GM21825 (cell line): ENCODE results near the gene MTMR3.
"Not testable (repeated sequence)": the region's sequence is repeated elsewhere in the genome, so short reads cannot be mapped to it uniquely, and the experiment has no call there.

ENCODE experiments used
- ATAC-seq: cut with Tn5 transposase; IDR thresholded peaks from one replicate; pipeline ENCODE4 v1.9.1; 2021; ENCODE audit warnings: mild to moderate bottlenecking, moderate library complexity; ENCODE audit not compliant: unreplicated experiment

The MTMR3 gene

DNA sequence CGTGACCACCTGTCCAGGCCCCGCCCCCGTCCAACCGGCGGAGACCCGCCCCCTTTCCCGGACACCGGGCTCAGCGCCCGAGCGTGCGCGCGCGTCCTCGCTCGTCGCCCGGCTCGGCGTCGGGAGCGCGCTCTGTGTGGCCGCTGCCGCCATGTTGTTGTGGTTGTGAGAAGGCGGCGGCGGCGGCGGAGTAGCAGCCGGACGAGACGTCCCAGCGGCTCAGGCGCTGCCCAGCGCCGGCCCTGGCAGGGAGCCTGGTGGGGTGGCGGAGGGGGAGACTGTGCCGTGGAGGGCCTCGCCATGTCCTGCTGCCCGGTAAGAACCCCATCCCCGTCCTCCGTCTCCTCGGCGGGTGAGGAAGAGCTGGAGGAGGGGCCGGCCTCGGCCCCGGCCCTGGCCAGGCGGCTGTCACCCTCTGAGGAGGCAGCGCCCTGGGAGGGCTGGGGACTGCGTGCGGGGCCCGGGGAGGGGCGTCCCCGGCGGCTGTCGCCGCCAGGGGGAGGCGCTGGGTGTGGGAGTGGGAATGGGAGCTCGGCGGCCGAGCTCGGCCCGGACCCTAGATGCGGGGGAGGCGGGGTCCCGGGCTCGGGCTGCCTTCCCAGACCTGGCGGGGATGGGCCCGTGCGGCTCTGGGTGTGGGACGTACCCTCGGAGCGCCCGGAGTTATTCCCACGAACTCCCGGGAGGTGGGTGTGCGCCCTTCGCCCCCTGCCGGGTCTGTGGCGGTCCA is at the start of gene MTMR3:
Gene MTMR3, plus strand, starts transcription at position 130 of the 730 bp plus-strand sequence. CDS start 87,886 bp downstream, outside the sequence.
- peak; percentile 66 for ATAC-seq

DNA sequence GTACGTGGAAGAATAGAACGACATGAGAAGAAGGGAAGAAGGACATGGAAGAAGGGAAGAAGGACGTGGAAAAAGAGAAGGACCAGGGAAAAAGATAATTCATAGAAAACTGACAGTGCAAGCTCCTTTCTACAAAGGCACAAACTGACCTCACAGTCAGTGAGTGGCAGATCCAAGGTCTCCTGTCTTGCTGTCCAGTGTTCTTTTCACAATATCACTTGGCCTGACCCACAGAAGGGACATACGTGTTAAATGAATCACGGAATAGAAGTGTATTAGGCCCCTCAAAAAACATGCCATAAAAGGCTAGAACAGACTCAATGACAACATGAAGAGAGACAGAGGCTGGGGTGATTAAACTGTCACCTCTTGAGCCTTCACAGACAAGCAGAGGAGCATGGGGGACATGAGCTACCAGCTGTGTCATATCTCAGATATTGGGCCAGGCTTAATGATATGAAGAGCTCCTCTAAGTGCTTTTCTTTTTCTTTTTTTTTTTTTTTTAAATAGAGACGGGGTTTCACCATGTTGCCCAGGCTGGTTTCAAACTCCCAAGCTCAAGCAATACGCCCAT is 49.5 kb upstream of the MTMR3 start:
- ATAC-seq: no peak

DNA sequence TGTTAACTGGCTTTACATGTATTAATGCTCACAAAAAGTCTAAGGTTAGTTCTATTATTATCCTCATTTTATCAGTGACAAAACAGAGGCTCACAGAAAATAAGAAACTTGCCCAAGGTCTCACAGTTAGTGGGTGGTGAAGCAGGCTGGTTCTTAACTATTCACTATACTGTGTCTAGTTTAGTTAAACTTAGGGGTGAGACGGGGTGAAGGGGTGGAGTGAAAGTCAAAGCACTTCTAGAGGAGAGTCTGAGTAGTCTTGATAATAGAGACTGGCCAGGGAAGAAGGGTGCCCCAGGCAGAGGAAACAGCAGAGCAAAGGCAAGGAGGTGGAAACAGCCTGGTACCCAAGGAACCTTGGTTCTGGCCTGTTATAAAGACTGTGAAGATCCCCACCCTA is 48.9 kb upstream of the MTMR3 start:
- no peak for ATAC-seq

- ATAC-seq: not testable (repeated sequence)
Measured at GRCh38 chr22:29836791-29837370, 46.1 kb upstream of the MTMR3 start.

GRCh38 chr22:29837741-29838598 is 45.0 kb upstream of the MTMR3 start, which contains the start of gene ASCC2:
ASCC2 (minus strand) TSS chr22:29838274; CDS start chr22:29832325, 5,949 bp downstream.
- peak; percentile 92 for ATAC-seq

- no peak for ATAC-seq
Measured at GRCh38 chr22:29838599-29838956, 44.4 kb upstream of the MTMR3 start.

- no peak for ATAC-seq
Measured at GRCh38 chr22:29839039-29839438, 43.9 kb upstream of the MTMR3 start.

DNA sequence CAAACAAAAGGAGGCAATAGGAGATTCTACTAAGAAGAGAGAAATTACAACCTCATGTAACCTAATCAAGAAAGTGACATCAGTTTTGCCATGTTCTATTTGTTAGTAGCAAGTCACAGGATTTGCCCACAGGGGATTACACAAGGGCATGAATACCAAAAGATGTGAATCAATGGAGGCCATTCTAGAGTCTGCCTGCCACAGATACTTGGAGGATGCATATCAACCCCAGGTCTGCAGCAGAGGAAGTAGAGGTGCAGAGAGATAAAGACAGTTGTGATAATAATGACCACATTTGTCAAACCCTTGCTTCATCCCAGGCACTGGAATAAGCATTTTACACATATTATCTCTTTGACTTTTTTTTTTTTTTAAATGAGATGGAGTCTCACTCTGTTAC is 42.5 kb upstream of the MTMR3 start:
- ATAC-seq: no peak

DNA sequence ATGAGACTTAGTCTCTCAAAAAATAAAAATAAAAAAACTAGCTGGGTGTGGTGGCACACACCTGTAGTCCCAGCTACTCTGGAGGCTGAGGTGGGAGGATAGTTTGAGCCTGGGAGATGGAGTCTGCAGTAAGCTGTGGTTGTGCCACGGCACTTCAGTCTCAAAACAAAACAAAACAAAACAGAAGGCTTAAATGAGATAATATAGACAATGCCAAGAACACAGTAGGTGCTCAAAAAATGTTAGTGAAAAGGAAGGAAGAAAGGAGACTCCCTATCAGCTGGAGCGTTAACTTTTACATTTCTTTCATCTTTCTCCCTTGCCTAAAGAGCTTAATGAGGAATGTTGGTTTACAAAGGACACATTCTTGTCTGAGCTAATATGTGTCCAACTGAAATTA is 40.8 kb upstream of the MTMR3 start:
- ATAC-seq: no peak

GRCh38 chr22:29842740-29843139 is 40.2 kb upstream of the MTMR3 start:
- ATAC-seq: no peak

GRCh38 chr22:29846290-29846689 is 36.7 kb upstream of the MTMR3 start:
- ATAC-seq: no peak

GRCh38 chr22:29848111-29848510 is 34.9 kb upstream of the MTMR3 start:
- no peak for ATAC-seq

GRCh38 chr22:29854432-29854831 is 28.5 kb upstream of the MTMR3 start:
- no peak for ATAC-seq

- no peak for ATAC-seq
Measured at GRCh38 chr22:29855611-29856181, 27.3 kb upstream of the MTMR3 start.

DNA sequence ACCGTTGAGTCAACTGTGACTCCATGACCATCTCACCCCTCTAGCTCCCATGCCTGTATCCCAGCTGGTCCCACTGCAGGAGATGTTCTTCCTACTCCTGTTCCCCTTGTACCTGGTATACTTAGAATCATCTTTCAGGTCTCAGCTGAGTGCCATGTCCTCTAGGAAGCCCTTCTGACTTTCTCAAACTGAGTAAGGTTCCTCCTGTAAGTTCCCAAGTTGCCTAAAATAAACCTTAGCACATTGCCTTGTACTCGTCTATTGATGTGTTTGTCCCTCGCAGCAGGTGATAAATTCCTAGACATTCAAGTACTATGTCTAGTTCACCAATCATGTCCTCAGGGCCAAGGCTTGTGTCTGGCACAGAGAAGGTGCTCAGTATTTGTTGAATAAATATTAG is 26.5 kb upstream of the MTMR3 start:
- no peak for ATAC-seq

DNA sequence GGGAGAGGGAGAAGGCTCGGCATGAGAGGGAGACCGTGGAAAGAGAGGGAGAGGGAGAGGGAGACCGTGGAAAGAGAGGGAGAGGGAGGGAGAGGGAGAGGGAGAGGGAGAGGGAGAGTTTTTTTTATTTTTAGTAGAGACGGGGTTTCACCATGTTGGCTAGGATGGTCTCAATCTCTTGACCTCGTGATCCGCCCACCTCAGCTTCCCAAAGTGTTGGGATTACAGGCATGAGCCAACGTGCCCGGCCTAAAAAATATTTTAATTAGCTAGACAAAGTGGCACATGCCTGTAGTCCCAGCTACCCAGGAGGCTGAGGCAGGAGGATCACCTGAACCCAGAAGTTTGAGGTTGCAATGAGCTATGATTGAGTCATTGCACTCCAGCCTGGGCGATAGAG is 23.9 kb upstream of the MTMR3 start:
- not testable (repeated sequence) for ATAC-seq

DNA sequence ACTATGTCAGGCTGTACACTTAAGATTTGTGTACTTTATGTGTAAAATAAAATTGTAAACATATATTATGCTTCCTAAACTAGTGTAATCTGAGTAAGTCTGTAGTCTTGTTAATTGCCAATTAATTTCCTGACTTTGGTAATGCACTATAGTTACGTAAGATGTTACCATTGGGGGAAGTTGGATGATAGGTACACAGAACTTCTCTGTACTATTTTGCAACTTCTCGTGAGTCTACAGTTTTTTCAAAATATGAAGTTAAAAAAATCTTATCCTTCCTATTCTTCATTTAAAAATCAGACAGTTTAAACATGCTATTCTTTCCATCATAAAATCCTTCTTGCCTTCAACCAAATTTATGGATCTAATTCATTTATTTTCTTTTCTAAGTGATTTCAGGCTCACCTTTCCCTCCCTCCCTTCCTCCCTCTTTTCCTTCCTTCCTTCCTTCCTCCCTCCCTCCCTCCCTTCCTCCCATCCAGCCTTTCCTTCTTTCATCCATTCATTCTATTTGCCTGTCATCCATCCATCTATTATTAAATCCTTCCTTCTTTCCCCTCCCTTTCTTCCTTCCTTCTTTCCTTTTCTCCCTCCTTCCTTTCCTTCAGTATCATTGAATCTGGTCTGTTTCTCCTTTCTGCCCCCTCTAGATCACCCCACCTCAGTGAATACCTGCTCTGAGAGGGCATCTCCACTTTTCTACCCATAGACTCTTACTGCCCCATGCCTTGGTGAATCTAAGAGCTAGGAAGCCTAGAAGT is 22.8 kb upstream of the MTMR3 start:
- ATAC-seq: no peak

GRCh38 chr22:29861672-29862297 is 21.2 kb upstream of the MTMR3 start:
- no peak for ATAC-seq

GRCh38 chr22:29865572-29865971 is 17.4 kb upstream of the MTMR3 start:
- not testable (repeated sequence) for ATAC-seq

GRCh38 chr22:29867260-29867659 is 15.7 kb upstream of the MTMR3 start:
- ATAC-seq: no peak
